Testis (tissue), 2 donors: ENCODE results near the gene SAV1.

Source experiments
- CTCF ChIP-seq, 3 experiments: fragments of 450-650 bp in 2 of 3; fragments of 200-600 bp in 1 of 3; sonication (generic) in 1 of 3; IDR thresholded peaks; one replicate each; pipeline ENCODE4 v1.5.1; 2016 to 2019; ENCODE audit warnings: antibody characterized with exemption in 3 of 3, mild to moderate bottlenecking in 2 of 3, moderate library complexity in 1 of 3
- POLR2A ChIP-seq: fragments of 450-650 bp; IDR thresholded peaks from one replicate; pipeline ENCODE4 v1.6.1; 2017; ENCODE audit warnings: antibody characterized with exemption, mild to moderate bottlenecking, moderate library complexity

- TF ChIP-seq POLR2A (no peak), CTCF (IDR thresholded peaks at IDR 0.05) (no peak)
Observed at GRCh38 chr14:50667684-50667995, 466 bp downstream of the SAV1 start.
